ENCODE data around the gene PRKCA.
A peak's percentile ranks its signal among the peaks of the same experiment; 100 is the strongest.

The PRKCA gene

DNA sequence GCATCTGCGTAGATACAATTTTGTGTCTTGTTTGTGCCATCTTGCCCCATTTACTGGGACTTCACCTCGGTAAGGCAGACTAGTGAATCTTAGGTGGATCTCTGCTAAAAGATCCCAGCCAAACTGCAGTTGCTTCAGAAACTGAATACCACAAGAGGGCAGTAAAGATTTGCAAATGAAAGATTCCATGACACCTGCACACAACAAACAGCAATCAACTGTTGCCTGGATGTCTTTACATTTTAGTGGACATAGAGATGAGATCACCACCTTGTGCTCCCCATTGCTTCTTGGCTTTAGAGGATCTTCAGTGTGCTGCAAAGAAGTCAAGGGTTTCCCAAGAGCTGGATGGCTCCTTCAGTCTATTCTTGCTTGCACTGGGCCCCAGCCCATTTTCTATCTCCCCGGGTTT lies 413.3 kb downstream of the PRKCA start:
- no peaks in the 10 kb centered on the region for H4K20me1 ChIP-seq (ENCODE audit: control insufficient read depth, insufficient read depth, low read depth, low read length)
- H3K27me3 ChIP-seq (ENCODE audit: control insufficient read depth, low read length), result no peaks in the 10 kb centered on the region
- no peak overlapping the region for H3K4me2 ChIP-seq (ENCODE audit: low read length)
- no peaks in the 10 kb centered on the region for H3K36me3 ChIP-seq (ENCODE audit: control insufficient read depth, low read length)
- H3K9me2 ChIP-seq (replicated peaks; ENCODE audit: control insufficient read depth, low read length), result no peaks in the 10 kb centered on the region
- H3K79me2 ChIP-seq (ENCODE audit: control insufficient read depth, low read length), result no peaks in the 10 kb centered on the region
- peaks cover 17% of the 10 kb centered on the region for H3K4me1 ChIP-seq (ENCODE audit: control insufficient read depth, low read length)
- no peak overlapping the region for H3K27ac ChIP-seq (ENCODE audit: low read depth, low read length)
- no peak overlapping the region for H3K4me3 ChIP-seq (ENCODE audit: low read length)
- TF ChIP-seq, protein P1, sequence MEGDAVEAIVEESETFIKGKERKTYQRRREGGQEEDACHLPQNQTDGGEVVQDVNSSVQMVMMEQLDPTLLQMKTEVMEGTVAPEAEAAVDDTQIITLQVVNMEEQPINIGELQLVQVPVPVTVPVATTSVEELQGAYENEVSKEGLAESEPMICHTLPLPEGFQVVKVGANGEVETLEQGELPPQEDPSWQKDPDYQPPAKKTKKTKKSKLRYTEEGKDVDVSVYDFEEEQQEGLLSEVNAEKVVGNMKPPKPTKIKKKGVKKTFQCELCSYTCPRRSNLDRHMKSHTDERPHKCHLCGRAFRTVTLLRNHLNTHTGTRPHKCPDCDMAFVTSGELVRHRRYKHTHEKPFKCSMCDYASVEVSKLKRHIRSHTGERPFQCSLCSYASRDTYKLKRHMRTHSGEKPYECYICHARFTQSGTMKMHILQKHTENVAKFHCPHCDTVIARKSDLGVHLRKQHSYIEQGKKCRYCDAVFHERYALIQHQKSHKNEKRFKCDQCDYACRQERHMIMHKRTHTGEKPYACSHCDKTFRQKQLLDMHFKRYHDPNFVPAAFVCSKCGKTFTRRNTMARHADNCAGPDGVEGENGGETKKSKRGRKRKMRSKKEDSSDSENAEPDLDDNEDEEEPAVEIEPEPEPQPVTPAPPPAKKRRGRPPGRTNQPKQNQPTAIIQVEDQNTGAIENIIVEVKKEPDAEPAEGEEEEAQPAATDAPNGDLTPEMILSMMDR (IDR thresholded peaks at IDR 0.05; ENCODE audit: low read depth, low read length, poor library complexity, severe bottlenecking), result peak; percentile 83
- TF ChIP-seq EZH2phosphoT487 (IDR thresholded peaks at IDR 0.05; ENCODE audit: borderline replicate concordance, low read length), result no peak
- no peaks in the 10 kb centered on the region for H3F3A ChIP-seq (ENCODE audit: control insufficient read depth, insufficient read depth)
- no peaks in the 10 kb centered on the region for H3K9me3 ChIP-seq (ENCODE audit: control insufficient read depth, insufficient read depth, low read length)

DNA sequence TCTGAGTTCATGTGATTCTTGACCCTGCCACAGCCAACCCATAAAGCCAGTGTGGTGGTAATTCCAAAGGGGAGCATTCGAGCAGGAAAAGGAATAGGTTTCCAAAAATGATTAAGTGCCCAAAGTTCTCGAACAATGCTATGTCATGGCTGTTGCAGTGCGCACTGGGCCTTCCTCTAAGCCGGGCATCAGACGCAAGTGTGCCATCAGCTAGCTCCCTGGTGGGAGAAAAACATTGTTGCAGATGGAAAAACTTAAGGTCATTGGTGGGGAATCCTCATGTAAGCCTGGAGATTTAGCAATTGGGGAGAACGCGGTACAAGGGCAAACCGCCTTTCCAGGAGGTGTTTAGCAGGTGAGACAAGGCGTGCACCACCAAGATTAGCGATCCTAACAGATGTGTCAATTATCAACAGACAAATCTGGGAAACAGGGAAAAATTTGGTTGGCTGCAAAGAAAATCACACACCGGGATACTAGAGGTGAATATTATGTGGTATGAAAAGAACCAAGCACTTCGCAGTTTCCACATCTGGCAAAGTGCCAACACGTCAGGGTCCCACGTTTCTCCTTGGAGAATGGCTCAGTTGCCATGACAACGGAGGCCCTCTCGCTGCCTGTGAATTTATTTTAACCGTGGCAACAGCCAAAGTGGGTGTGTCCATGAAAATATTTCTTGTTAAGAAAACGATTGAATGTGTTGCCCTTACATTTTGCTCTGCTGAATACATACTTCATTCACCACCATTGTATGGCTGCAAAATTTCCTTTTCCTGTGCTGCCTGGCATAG lies 414.0 kb downstream of the PRKCA start:
- Histone ChIP-seq H3F3A (ENCODE audit: control insufficient read depth, insufficient read depth) (no peaks in the 10 kb centered on the region), H3K27ac (ENCODE audit: low read depth, low read length) (no peak overlapping the region)

DNA sequence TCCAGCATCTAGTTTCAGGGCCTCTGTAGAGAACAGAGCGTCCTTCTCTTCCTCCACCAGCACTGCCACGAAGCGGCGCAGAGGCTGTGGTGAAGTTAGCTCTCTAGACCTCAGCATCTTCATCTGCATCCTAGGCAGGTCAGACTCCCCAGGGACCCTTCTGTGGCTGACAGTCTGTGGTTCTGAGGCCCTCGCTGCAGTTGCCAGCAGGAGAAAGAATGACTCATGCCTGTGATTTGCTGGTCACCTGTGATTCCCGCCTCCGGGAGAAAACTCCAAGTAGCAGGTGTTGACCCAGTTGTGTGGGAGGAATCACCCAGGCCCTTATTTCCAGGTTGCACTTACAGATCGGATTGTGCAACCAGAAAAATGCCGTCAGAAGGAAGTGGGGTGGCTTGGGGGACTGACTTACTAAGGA lies 415.2 kb downstream of the PRKCA start:
- H3K9me2 ChIP-seq (replicated peaks; ENCODE audit: control insufficient read depth, low read length), result no peaks in the 10 kb centered on the region
- TF ChIP-seq, protein P1 (IDR thresholded peaks at IDR 0.05; ENCODE audit: low read depth, low read length, poor library complexity, severe bottlenecking), result no peak
- no peak for TF ChIP-seq EZH2phosphoT487 (IDR thresholded peaks at IDR 0.05; ENCODE audit: borderline replicate concordance, low read length)
- no peak overlapping the region for H3K4me3 ChIP-seq (ENCODE audit: low read length)
- H3K79me2 ChIP-seq (ENCODE audit: control insufficient read depth, low read length), result no peaks in the 10 kb centered on the region
- H3K36me3 ChIP-seq (ENCODE audit: control insufficient read depth, low read length), result no peaks in the 10 kb centered on the region
- H3K9me3 ChIP-seq (ENCODE audit: control insufficient read depth, insufficient read depth, low read length), result no peaks in the 10 kb centered on the region
- no peaks in the 10 kb centered on the region for H3F3A ChIP-seq (ENCODE audit: control insufficient read depth, insufficient read depth)
- H3K27ac ChIP-seq (ENCODE audit: low read depth, low read length), result no peak overlapping the region
- no peaks in the 10 kb centered on the region for H4K20me1 ChIP-seq (ENCODE audit: control insufficient read depth, insufficient read depth, low read depth, low read length)
- H3K4me1 ChIP-seq (ENCODE audit: control insufficient read depth, low read length), result peaks cover 5% of the 10 kb centered on the region
- H3K27me3 ChIP-seq (ENCODE audit: control insufficient read depth, low read length), result no peaks in the 10 kb centered on the region
- H3K4me2 ChIP-seq (ENCODE audit: low read length), result no peak overlapping the region

More for the DNA sequence above, 414.0 kb downstream of the PRKCA start:
- no peak overlapping the region for H3K4me3 ChIP-seq (ENCODE audit: low read length)
- no peaks in the 10 kb centered on the region for H3K27me3 ChIP-seq (ENCODE audit: control insufficient read depth, low read length)
- no peaks in the 10 kb centered on the region for H4K20me1 ChIP-seq (ENCODE audit: control insufficient read depth, insufficient read depth, low read depth, low read length)
- no peaks in the 10 kb centered on the region for H3K79me2 ChIP-seq (ENCODE audit: control insufficient read depth, low read length)
- H3K36me3 ChIP-seq (ENCODE audit: control insufficient read depth, low read length), result no peaks in the 10 kb centered on the region
- no peaks in the 10 kb centered on the region for H3K9me3 ChIP-seq (ENCODE audit: control insufficient read depth, insufficient read depth, low read length)
- H3K4me1 ChIP-seq (ENCODE audit: control insufficient read depth, low read length), result peaks cover 17% of the 10 kb centered on the region
- H3K4me2 ChIP-seq (ENCODE audit: low read length), result no peak overlapping the region
- H3K9me2 ChIP-seq (replicated peaks; ENCODE audit: control insufficient read depth, low read length), result no peaks in the 10 kb centered on the region
- TF ChIP-seq, protein P1 (IDR thresholded peaks at IDR 0.05; ENCODE audit: low read depth, low read length, poor library complexity, severe bottlenecking), result no peak
- no peak for TF ChIP-seq EZH2phosphoT487 (IDR thresholded peaks at IDR 0.05; ENCODE audit: borderline replicate concordance, low read length)

All from DOHH2 (cell line).